Activated naive CD8-positive, alpha-beta T cell treated with anti-CD3 and anti-CD28 coated beads, Interleukin-2, amount 50 U/mL, for 24 hours (primary cell): ENCODE data around the gene BBS9.
"Not testable (repeated sequence)": the region's sequence is repeated elsewhere in the genome, so short reads cannot be mapped to it uniquely, and the experiment has no call there.

ENCODE experiments used
- ATAC-seq: fragments of 150-1000 bp; cut with Tn5 transposase; one replicate; pipeline ENCODE4 v1.10.0; 2021
- DNase-seq: peaks from one replicate; pipeline ENCODE4 v3.0.0; 2021
- H3K27ac Mint-ChIP-seq: one replicate; pipeline ENCODE4 v1.8.0; 2021; ENCODE audit warnings: mild to moderate bottlenecking, mixed read lengths
- H3K27me3 Mint-ChIP-seq: one replicate; pipeline ENCODE4 v1.8.0; 2021; ENCODE audit warnings: mixed read lengths
- H3K36me3 Mint-ChIP-seq: one replicate; pipeline ENCODE4 v1.8.0; 2021; ENCODE audit warnings: low read depth, mixed read lengths
- H3K4me1 Mint-ChIP-seq: one replicate; pipeline ENCODE4 v1.8.0; 2021; ENCODE audit warnings: mixed read lengths
- H3K4me3 Mint-ChIP-seq: one replicate; pipeline ENCODE4 v1.8.0; 2021; ENCODE audit warnings: mild to moderate bottlenecking, moderate library complexity, mixed read lengths
- H3K9me3 Mint-ChIP-seq: one replicate; pipeline ENCODE4 v1.8.0; 2021; ENCODE audit warnings: mixed read lengths

BBS9 gene

GRCh38 chr7:33196221-33196620 is 66.9 kb downstream of the BBS9 start:
- H3K4me3 Mint-ChIP-seq, result no peak overlapping the region
- H3K27ac Mint-ChIP-seq, result no peak overlapping the region
- DNase-seq, result no peak
- no peak for ATAC-seq
- H3K27me3 Mint-ChIP-seq, result no peaks in the 10 kb centered on the region
- H3K36me3 Mint-ChIP-seq, result no peaks in the 10 kb centered on the region
- H3K4me1 Mint-ChIP-seq, result peaks cover 8% of the 10 kb centered on the region
- no peaks in the 10 kb centered on the region for H3K9me3 Mint-ChIP-seq

- H3K4me3 Mint-ChIP-seq, result no peak overlapping the region
- H3K4me1 Mint-ChIP-seq, result no peaks in the 10 kb centered on the region
- DNase-seq, result no peak
- H3K27ac Mint-ChIP-seq, result no peak overlapping the region
- H3K27me3 Mint-ChIP-seq, result no peaks in the 10 kb centered on the region
- no peak for ATAC-seq
- peaks cover 4% of the 10 kb centered on the region for H3K9me3 Mint-ChIP-seq
- peaks cover 5% of the 10 kb centered on the region for H3K36me3 Mint-ChIP-seq
Observed at GRCh38 chr7:33200282-33200681, 70.9 kb downstream of the BBS9 start.

GRCh38 chr7:33201821-33202220 is 72.5 kb downstream of the BBS9 start:
- DNase-seq (no peak), ATAC-seq (no peak)
- Mint-ChIP-seq H3K9me3 (peaks cover 4% of the 10 kb centered on the region), H3K36me3 (peaks cover 5% of the 10 kb centered on the region), H3K27me3 (no peaks in the 10 kb centered on the region), H3K4me1 (no peaks in the 10 kb centered on the region), H3K27ac (no peak overlapping the region), H3K4me3 (no peak overlapping the region)

- Mint-ChIP-seq H3K27me3 (no peaks in the 10 kb centered on the region), H3K36me3 (peaks cover 42% of the 10 kb centered on the region), H3K27ac (no peak overlapping the region), H3K9me3 (peaks cover 37% of the 10 kb centered on the region), H3K4me3 (no peak overlapping the region), H3K4me1 (no peaks in the 10 kb centered on the region)
- ATAC-seq (no peak), DNase-seq (no peak)
Observed at GRCh38 chr7:33210958-33211357, 81.6 kb downstream of the BBS9 start.

- no peak for DNase-seq
- H3K4me3 Mint-ChIP-seq, result no peak overlapping the region
- peaks cover 37% of the 10 kb centered on the region for H3K9me3 Mint-ChIP-seq
- no peak for ATAC-seq
- peaks cover 42% of the 10 kb centered on the region for H3K36me3 Mint-ChIP-seq
- H3K4me1 Mint-ChIP-seq, result no peaks in the 10 kb centered on the region
- H3K27ac Mint-ChIP-seq, result no peak overlapping the region
- H3K27me3 Mint-ChIP-seq, result no peaks in the 10 kb centered on the region
Observed at GRCh38 chr7:33212144-33212543, 82.8 kb downstream of the BBS9 start.

- ATAC-seq, result no peak
- peaks cover 24% of the 10 kb centered on the region for H3K36me3 Mint-ChIP-seq
- H3K4me1 Mint-ChIP-seq, result no peaks in the 10 kb centered on the region
- no peak overlapping the region for H3K27ac Mint-ChIP-seq
- no peaks in the 10 kb centered on the region for H3K27me3 Mint-ChIP-seq
- no peak overlapping the region for H3K4me3 Mint-ChIP-seq
- DNase-seq, result no peak
- peaks cover 33% of the 10 kb centered on the region for H3K9me3 Mint-ChIP-seq
Observed at GRCh38 chr7:33215992-33216391, 86.6 kb downstream of the BBS9 start.

GRCh38 chr7:33217595-33217994 is 88.2 kb downstream of the BBS9 start:
- ATAC-seq (no peak), DNase-seq (no peak)
- peaks cover 17% of the 10 kb centered on the region for H3K9me3 Mint-ChIP-seq
- no peak overlapping the region for H3K4me3 Mint-ChIP-seq
- no peaks in the 10 kb centered on the region for H3K27me3 Mint-ChIP-seq
- H3K4me1 Mint-ChIP-seq, result no peaks in the 10 kb centered on the region
- peaks cover 9% of the 10 kb centered on the region for H3K36me3 Mint-ChIP-seq
- no peak overlapping the region for H3K27ac Mint-ChIP-seq

GRCh38 chr7:33218841-33219535 is 89.6 kb downstream of the BBS9 start:
- not testable (repeated sequence) for H3K4me1 Mint-ChIP-seq, H3K27ac Mint-ChIP-seq, H3K4me3 Mint-ChIP-seq, H3K27me3 Mint-ChIP-seq, ATAC-seq, DNase-seq, H3K36me3 Mint-ChIP-seq
- peaks cover 12% of the 10 kb centered on the region for H3K9me3 Mint-ChIP-seq

GRCh38 chr7:33220231-33220630 is 90.9 kb downstream of the BBS9 start:
- peaks cover 4% of the 10 kb centered on the region for H3K36me3 Mint-ChIP-seq
- no peak overlapping the region for H3K27ac Mint-ChIP-seq
- no peak overlapping the region for H3K4me3 Mint-ChIP-seq
- DNase-seq, result no peak
- peaks cover 11% of the 10 kb centered on the region for H3K9me3 Mint-ChIP-seq
- no peaks in the 10 kb centered on the region for H3K4me1 Mint-ChIP-seq
- ATAC-seq, result no peak
- H3K27me3 Mint-ChIP-seq, result no peaks in the 10 kb centered on the region

- peaks cover 8% of the 10 kb centered on the region for H3K9me3 Mint-ChIP-seq
- DNase-seq (no peak), ATAC-seq (no peak)
- H3K36me3 Mint-ChIP-seq, result no peaks in the 10 kb centered on the region
- H3K4me1 Mint-ChIP-seq, result no peaks in the 10 kb centered on the region
- no peaks in the 10 kb centered on the region for H3K27me3 Mint-ChIP-seq
- H3K4me3 Mint-ChIP-seq, result no peak overlapping the region
- no peak overlapping the region for H3K27ac Mint-ChIP-seq
Observed at GRCh38 chr7:33221390-33221789, 92.0 kb downstream of the BBS9 start.

- no peaks in the 10 kb centered on the region for H3K4me1 Mint-ChIP-seq
Observed at GRCh38 chr7:33232632-33233145, 103.3 kb downstream of the BBS9 start.

GRCh38 chr7:33233659-33234058 is 104.3 kb downstream of the BBS9 start:
- no peaks in the 10 kb centered on the region for H3K36me3 Mint-ChIP-seq
- ATAC-seq (no peak), DNase-seq (no peak)
- H3K27ac Mint-ChIP-seq, result no peak overlapping the region
- H3K4me3 Mint-ChIP-seq, result no peak overlapping the region
- H3K9me3 Mint-ChIP-seq, result no peaks in the 10 kb centered on the region
- H3K4me1 Mint-ChIP-seq, result no peaks in the 10 kb centered on the region
- no peaks in the 10 kb centered on the region for H3K27me3 Mint-ChIP-seq

More at GRCh38 chr7:33232632-33233145, 103.3 kb downstream of the BBS9 start:
- no peak overlapping the region for H3K27ac Mint-ChIP-seq
- H3K4me3 Mint-ChIP-seq, result no peak overlapping the region
- DNase-seq (no peak), ATAC-seq (no peak)
- H3K9me3 Mint-ChIP-seq, result no peaks in the 10 kb centered on the region
- no peaks in the 10 kb centered on the region for H3K36me3 Mint-ChIP-seq
- H3K27me3 Mint-ChIP-seq, result no peaks in the 10 kb centered on the region

- Mint-ChIP-seq H3K36me3 (no peaks in the 10 kb centered on the region), H3K9me3 (no peaks in the 10 kb centered on the region), H3K4me1 (no peaks in the 10 kb centered on the region), H3K27me3 (no peaks in the 10 kb centered on the region), H3K4me3 (no peak overlapping the region), H3K27ac (no peak overlapping the region)
- ATAC-seq (no peak), DNase-seq (no peak)
Observed at GRCh38 chr7:33237036-33237435, 107.7 kb downstream of the BBS9 start.

- Mint-ChIP-seq H3K4me1 (no peaks in the 10 kb centered on the region), H3K36me3 (no peaks in the 10 kb centered on the region), H3K27ac (no peak overlapping the region), H3K27me3 (no peaks in the 10 kb centered on the region), H3K9me3 (no peaks in the 10 kb centered on the region), H3K4me3 (no peak overlapping the region)
- DNase-seq, result no peak
- ATAC-seq, result no peak
Observed at GRCh38 chr7:33243319-33243881, 114.0 kb downstream of the BBS9 start.

- Mint-ChIP-seq H3K4me3 (no peak overlapping the region), H3K27ac (no peak overlapping the region), H3K9me3 (no peaks in the 10 kb centered on the region), H3K4me1 (no peaks in the 10 kb centered on the region), H3K36me3 (peaks cover 6% of the 10 kb centered on the region), H3K27me3 (no peaks in the 10 kb centered on the region)
- ATAC-seq (no peak), DNase-seq (no peak)
Observed at GRCh38 chr7:33248671-33249070, 119.3 kb downstream of the BBS9 start.
